Right kidney (tissue), 1 donor: ENCODE data around the gene FHIT.

Experiments
- DNase-seq: peaks from one replicate; pipeline ENCODE4 v3.0.0-alpha.2; 2016

Gene FHIT

GRCh38 chr3:59922192-59922591, 1329.1 kb downstream of the FHIT start:
- DNase-seq = no peak

GRCh38 chr3:59920822-59921221, 1330.4 kb downstream of the FHIT start:
- DNase-seq = no peak

GRCh38 chr3:59919586-59919985, 1331.7 kb downstream of the FHIT start:
- DNase-seq = no peak

- no peak for DNase-seq
Observed at GRCh38 chr3:59914251-59914650, 1337.0 kb downstream of the FHIT start.

GRCh38 chr3:59913645-59914044, 1337.6 kb downstream of the FHIT start:
- DNase-seq = no peak

GRCh38 chr3:59908701-59909100, 1342.6 kb downstream of the FHIT start:
- DNase-seq = no peak

GRCh38 chr3:59908280-59908679, 1343.0 kb downstream of the FHIT start:
- no peak for DNase-seq

- DNase-seq = no peak
Observed at GRCh38 chr3:59904296-59904695, 1347.0 kb downstream of the FHIT start.

- DNase-seq = no peak
Observed at GRCh38 chr3:59899061-59899460, 1352.2 kb downstream of the FHIT start.

- no peak for DNase-seq
Observed at GRCh38 chr3:59895972-59896371, 1355.3 kb downstream of the FHIT start.

- no peak for DNase-seq
Observed at GRCh38 chr3:59894425-59895121, 1356.7 kb downstream of the FHIT start.

GRCh38 chr3:59890639-59891038, 1360.6 kb downstream of the FHIT start:
- no peak for DNase-seq

- no peak for DNase-seq
Observed at GRCh38 chr3:59886790-59887189, 1364.5 kb downstream of the FHIT start.

- no peak for DNase-seq
Observed at GRCh38 chr3:59885899-59886400, 1365.3 kb downstream of the FHIT start.

GRCh38 chr3:59885101-59885500, 1366.2 kb downstream of the FHIT start:
- no peak for DNase-seq

- no peak for DNase-seq
Observed at GRCh38 chr3:59884409-59884808, 1366.8 kb downstream of the FHIT start.

GRCh38 chr3:59882746-59883145, 1368.5 kb downstream of the FHIT start:
- no peak for DNase-seq

GRCh38 chr3:59880717-59881116, 1370.5 kb downstream of the FHIT start:
- DNase-seq = no peak

GRCh38 chr3:59879031-59879581, 1372.1 kb downstream of the FHIT start:
- DNase-seq = no peak

GRCh38 chr3:59878038-59878427, 1373.2 kb downstream of the FHIT start:
- no peak for DNase-seq

- no peak for DNase-seq
Observed at GRCh38 chr3:59877263-59878037, 1373.8 kb downstream of the FHIT start.

- DNase-seq = no peak
Observed at GRCh38 chr3:59876533-59877062, 1374.7 kb downstream of the FHIT start.

GRCh38 chr3:59873576-59874230, 1377.5 kb downstream of the FHIT start:
- no peak for DNase-seq
